SK-N-SH treated with all-trans-retinoic acid at 6 μM for 48 hours (cell line): ENCODE results near the gene DEAF1.

Experiments
- ATAC-seq: fragments of 200-7000 bp; cut with Tn5 transposase; 3 replicates; pipeline ENCODE4 v1.9.1; 2020; ENCODE audit warnings: mild to moderate bottlenecking, moderate library complexity
- ARNTL ChIP-seq: fragments of 450-650 bp; formaldehyde crosslinking; IDR thresholded peaks from 2 replicates; pipeline ENCODE4 v1.5.0; 2020; ENCODE audit warnings: low read depth, mild to moderate bottlenecking, moderate library complexity, borderline replicate concordance
- BACH2 ChIP-seq: fragments of 250-450 bp; sonication (Bioruptor Pico); IDR thresholded peaks from 2 replicates; pipeline ENCODE4 v1.9.0; 2021; ENCODE audit warnings: mild to moderate bottlenecking, borderline replicate concordance
- CSDC2 ChIP-seq: fragments of 250-450 bp; sonication (Bioruptor Pico); IDR thresholded peaks from 2 replicates; pipeline ENCODE4 v1.5.0; 2020; ENCODE audit warnings: mild to moderate bottlenecking, moderate library complexity
- ESRRG ChIP-seq: fragments of 250-450 bp; sonication (Bioruptor Pico); IDR thresholded peaks from 2 replicates; pipeline ENCODE4 v1.6.1; 2021; ENCODE audit warnings: mild to moderate bottlenecking
- GLIS3 ChIP-seq: fragments of 250-450 bp; sonication (Bioruptor Pico); IDR thresholded peaks from 2 replicates; pipeline ENCODE4 v1.5.0; 2020; ENCODE audit warnings: mild to moderate bottlenecking, moderate library complexity
- ISL1 ChIP-seq: fragments of 250-450 bp; sonication (Bioruptor Pico); IDR thresholded peaks from 2 replicates; pipeline ENCODE4 v2.1.2; 2022; ENCODE audit warnings: mild to moderate bottlenecking, moderate library complexity
- OSR1 ChIP-seq: fragments of 250-450 bp; sonication (Bioruptor Pico); IDR thresholded peaks from 2 replicates; pipeline ENCODE4 v1.8.0; 2022; ENCODE audit warnings: moderate library complexity, mild to moderate bottlenecking, inconsistent platforms
- PATZ1 ChIP-seq: fragments of 250-450 bp; sonication (Bioruptor Pico); IDR thresholded peaks from 2 replicates; pipeline ENCODE4 v1.8.0; 2020; ENCODE audit warnings: mild to moderate bottlenecking, moderate library complexity, borderline replicate concordance
- PPARA ChIP-seq: fragments of 250-450 bp; sonication (Bioruptor Pico); IDR thresholded peaks from 2 replicates; pipeline ENCODE4 v1.5.0; 2020; ENCODE audit warnings: mild to moderate bottlenecking, borderline replicate concordance
- RARB ChIP-seq: fragments of 250-450 bp; sonication (Bioruptor Pico); IDR thresholded peaks from 2 replicates; pipeline ENCODE4 v1.8.0; 2021; ENCODE audit warnings: mild to moderate bottlenecking, moderate library complexity
- SNAI2 ChIP-seq: fragments of 250-450 bp; sonication (Bioruptor Pico); IDR thresholded peaks from 2 replicates; pipeline ENCODE4 v1.5.0; 2020; ENCODE audit warnings: mild to moderate bottlenecking, moderate library complexity
- TCF4 ChIP-seq: fragments of 250-450 bp; sonication (Bioruptor Pico); IDR thresholded peaks from 2 replicates; pipeline ENCODE4 v1.8.0; 2021; ENCODE audit warnings: mild to moderate bottlenecking, moderate library complexity, borderline replicate concordance
- TOX ChIP-seq: fragments of 250-450 bp; sonication (Bioruptor Pico); IDR thresholded peaks from 2 replicates; pipeline ENCODE4 v1.8.0; 2021; ENCODE audit warnings: mild to moderate bottlenecking, moderate library complexity, borderline replicate concordance
- TSHZ2 ChIP-seq: fragments of 250-450 bp; sonication (Bioruptor Pico); IDR thresholded peaks from 2 replicates; pipeline ENCODE4 v1.5.0; 2020; ENCODE audit warnings: mild to moderate bottlenecking, moderate library complexity
- ZC3H10 ChIP-seq: fragments of 250-450 bp; sonication (Bioruptor Pico); IDR thresholded peaks from 2 replicates; pipeline ENCODE4 v1.5.1; 2021; ENCODE audit warnings: mild to moderate bottlenecking, moderate library complexity
- ZFP3 ChIP-seq: fragments of 250-450 bp; sonication (Bioruptor Pico); IDR thresholded peaks from 2 replicates; pipeline ENCODE4 v1.5.0; 2020; ENCODE audit warnings: mild to moderate bottlenecking, moderate library complexity
- ZFP30 ChIP-seq: fragments of 450-650 bp; formaldehyde crosslinking; IDR thresholded peaks from 2 replicates; pipeline ENCODE4 v1.5.0; 2022; ENCODE audit warnings: mild to moderate bottlenecking, moderate library complexity
- ZNF565 ChIP-seq: fragments of 450-650 bp; formaldehyde crosslinking; conservative IDR thresholded peaks from 2 replicates; pipeline ENCODE4 v1.5.0; 2020; ENCODE audit warnings: low read depth, mild to moderate bottlenecking, moderate library complexity
- ZNF70 ChIP-seq: fragments of 450-650 bp; formaldehyde crosslinking; IDR thresholded peaks from 2 replicates; pipeline ENCODE4 v1.5.0; 2020; ENCODE audit warnings: mild to moderate bottlenecking, moderate library complexity
- ZNF8 ChIP-seq: fragments of 450-650 bp; formaldehyde crosslinking; IDR thresholded peaks from 2 replicates; pipeline ENCODE4 v1.5.0; 2020; ENCODE audit warnings: mild to moderate bottlenecking, moderate library complexity
- TF ChIP-seq, protein P1 (sequence below): fragments of 250-450 bp; sonication (Bioruptor Pico); IDR thresholded peaks from 2 replicates; pipeline ENCODE4 v1.8.0; 2021; ENCODE audit warnings: low read depth, mild to moderate bottlenecking, moderate library complexity, borderline replicate concordance
- TF ChIP-seq, protein P2 (sequence below): fragments of 250-450 bp; sonication (Bioruptor Pico); IDR thresholded peaks from 2 replicates; pipeline ENCODE4 v1.5.1; 2021; ENCODE audit warnings: mild to moderate bottlenecking, moderate library complexity

The DEAF1 gene

DNA sequence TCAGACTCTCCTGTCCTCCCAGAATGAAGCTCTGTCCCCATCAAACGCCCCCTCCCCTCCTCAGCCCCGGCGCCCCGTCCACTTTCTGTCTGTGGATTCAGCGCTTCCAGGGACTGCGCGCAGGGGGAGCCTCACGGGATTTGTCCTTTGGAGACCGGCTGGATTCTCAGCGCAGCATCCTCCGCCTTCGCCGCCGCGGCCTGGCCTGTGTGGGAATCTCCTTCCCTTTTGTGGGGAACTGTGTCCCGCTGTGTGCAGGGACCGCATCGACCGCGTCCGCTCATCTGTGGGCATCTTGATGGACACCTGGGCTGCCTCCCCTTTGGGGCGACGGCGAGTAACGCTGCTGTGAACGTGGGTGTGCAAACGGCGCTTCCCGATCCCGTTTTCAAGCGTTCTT lies 67.0 kb downstream of the DEAF1 start:
- no peak for TF ChIP-seq OSR1 (CRISPR knock-in tag)
- TF ChIP-seq TCF4 (CRISPR knock-in tag) = no peak
- TF ChIP-seq GLIS3 (CRISPR knock-in tag) = no peak
- no peak for TF ChIP-seq ZC3H10
- TF ChIP-seq, protein P1, sequence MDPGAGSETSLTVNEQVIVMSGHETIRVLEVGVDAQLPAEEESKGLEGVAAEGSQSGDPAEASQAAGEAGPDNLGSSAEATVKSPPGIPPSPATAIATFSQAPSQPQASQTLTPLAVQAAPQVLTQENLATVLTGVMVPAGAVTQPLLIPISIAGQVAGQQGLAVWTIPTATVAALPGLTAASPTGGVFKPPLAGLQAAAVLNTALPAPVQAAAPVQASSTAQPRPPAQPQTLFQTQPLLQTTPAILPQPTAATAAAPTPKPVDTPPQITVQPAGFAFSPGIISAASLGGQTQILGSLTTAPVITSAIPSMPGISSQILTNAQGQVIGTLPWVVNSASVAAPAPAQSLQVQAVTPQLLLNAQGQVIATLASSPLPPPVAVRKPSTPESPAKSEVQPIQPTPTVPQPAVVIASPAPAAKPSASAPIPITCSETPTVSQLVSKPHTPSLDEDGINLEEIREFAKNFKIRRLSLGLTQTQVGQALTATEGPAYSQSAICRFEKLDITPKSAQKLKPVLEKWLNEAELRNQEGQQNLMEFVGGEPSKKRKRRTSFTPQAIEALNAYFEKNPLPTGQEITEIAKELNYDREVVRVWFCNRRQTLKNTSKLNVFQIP (CRISPR knock-in tag) = no peak
- no peak for TF ChIP-seq ZFP30 (CRISPR knock-in tag)
- TF ChIP-seq PATZ1 (CRISPR knock-in tag) = no peak
- TF ChIP-seq BACH2 (CRISPR knock-in tag) = no peak
- TF ChIP-seq ZNF8 (CRISPR knock-in tag) = no peak
- TF ChIP-seq, protein P2, sequence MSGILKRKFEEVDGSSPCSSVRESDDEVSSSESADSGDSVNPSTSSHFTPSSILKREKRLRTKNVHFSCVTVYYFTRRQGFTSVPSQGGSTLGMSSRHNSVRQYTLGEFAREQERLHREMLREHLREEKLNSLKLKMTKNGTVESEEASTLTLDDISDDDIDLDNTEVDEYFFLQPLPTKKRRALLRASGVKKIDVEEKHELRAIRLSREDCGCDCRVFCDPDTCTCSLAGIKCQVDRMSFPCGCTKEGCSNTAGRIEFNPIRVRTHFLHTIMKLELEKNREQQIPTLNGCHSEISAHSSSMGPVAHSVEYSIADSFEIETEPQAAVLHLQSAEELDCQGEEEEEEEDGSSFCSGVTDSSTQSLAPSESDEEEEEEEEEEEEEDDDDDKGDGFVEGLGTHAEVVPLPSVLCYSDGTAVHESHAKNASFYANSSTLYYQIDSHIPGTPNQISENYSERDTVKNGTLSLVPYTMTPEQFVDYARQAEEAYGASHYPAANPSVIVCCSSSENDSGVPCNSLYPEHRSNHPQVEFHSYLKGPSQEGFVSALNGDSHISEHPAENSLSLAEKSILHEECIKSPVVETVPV (CRISPR knock-in tag) = no peak
- TF ChIP-seq CSDC2 = no peak
- TF ChIP-seq TOX = no peak
- no peak for TF ChIP-seq ISL1 (CRISPR knock-in tag)
- no peak for TF ChIP-seq ZNF70 (CRISPR knock-in tag)
- TF ChIP-seq ESRRG = no peak
- TF ChIP-seq ARNTL (CRISPR knock-in tag) = no peak
- no peak for TF ChIP-seq TSHZ2 (CRISPR knock-in tag)
- no peak for TF ChIP-seq SNAI2
- no peak for TF ChIP-seq PPARA
- no peak for TF ChIP-seq ZFP3 (CRISPR knock-in tag)
- ATAC-seq = no peak; the same call in 2 of the 3 replicates

GRCh38 chr11:627308-627576 lies 67.8 kb downstream of the DEAF1 start:
- no peak for TF ChIP-seq ZNF70 (CRISPR knock-in tag)
- no peak for TF ChIP-seq ZFP3 (CRISPR knock-in tag)
- no peak for TF ChIP-seq TSHZ2 (CRISPR knock-in tag)
- no peak for TF ChIP-seq ZC3H10
- TF ChIP-seq TCF4 (CRISPR knock-in tag) = no peak
- no peak for TF ChIP-seq RARB (CRISPR knock-in tag)
- TF ChIP-seq, protein P1 (CRISPR knock-in tag) = no peak
- TF ChIP-seq BACH2 (CRISPR knock-in tag) = no peak
- TF ChIP-seq CSDC2 = no peak
- TF ChIP-seq, protein P2 (CRISPR knock-in tag) = no peak
- TF ChIP-seq PPARA = no peak
- TF ChIP-seq ARNTL (CRISPR knock-in tag) = no peak
- no peak for TF ChIP-seq ESRRG
- TF ChIP-seq ZNF565 (CRISPR knock-in tag) = no peak
- TF ChIP-seq ZFP30 (CRISPR knock-in tag) = no peak
- no peak for TF ChIP-seq TOX
- TF ChIP-seq GLIS3 (CRISPR knock-in tag) = no peak
- TF ChIP-seq OSR1 (CRISPR knock-in tag) = no peak
- ATAC-seq = no peak
